HG03064 (cell line): ENCODE data around the gene DTHD1.

ENCODE experiments used
- ATAC-seq: cut with Tn5 transposase; IDR thresholded peaks from one replicate; pipeline ENCODE4 v1.9.1; 2021; ENCODE audit warnings: low read depth; ENCODE audit not compliant: unreplicated experiment

Gene DTHD1

DNA sequence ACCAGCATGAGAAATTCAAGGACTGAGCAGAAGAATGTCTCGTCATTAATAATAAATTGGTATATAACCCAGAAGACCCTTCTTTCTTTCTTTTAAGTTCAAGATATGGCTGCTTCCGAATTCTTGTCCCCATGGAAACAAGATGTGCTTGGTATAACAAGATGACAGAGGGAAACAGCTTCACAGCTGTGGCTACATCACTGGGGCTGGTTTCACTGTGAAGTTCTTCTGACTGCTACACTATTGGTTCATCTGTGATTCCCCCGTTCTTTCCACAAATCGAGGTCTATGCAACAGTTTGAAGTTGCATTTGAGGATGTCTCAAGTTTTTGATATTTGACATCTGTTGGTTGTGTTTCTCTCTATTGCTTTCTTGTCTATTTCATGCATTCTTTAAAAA is 12.3 kb upstream of the DTHD1 start:
- no peak for ATAC-seq

DNA sequence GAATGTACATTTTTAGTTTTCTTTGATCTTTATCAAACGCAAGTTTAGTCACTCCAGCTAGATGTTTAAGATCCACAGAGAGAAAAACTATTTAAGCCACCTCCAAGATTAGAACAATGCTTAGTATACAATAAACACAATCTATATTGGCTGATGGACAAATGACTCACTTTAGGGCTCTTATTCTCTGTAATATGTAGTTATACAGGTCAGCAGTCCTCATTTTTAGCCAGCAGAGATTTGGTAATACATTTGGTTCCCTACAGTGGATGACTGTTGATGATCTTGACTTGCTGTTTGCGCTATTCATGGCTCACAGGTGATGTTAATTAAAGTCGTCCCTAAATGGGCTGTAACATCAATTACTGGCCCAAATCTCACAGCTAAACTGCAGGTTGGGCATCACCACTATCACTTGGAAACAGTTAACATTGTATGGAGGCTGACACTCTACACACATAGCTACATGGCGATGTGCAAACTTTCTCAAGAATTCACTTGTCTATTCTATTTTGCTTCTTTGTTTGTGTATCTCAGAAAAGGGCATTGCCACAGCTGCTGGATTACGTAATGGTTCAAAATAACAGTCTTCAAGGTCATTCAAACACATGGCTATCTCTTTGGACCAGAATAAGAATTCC is 11.8 kb upstream of the DTHD1 start:
- no peak for ATAC-seq

DNA sequence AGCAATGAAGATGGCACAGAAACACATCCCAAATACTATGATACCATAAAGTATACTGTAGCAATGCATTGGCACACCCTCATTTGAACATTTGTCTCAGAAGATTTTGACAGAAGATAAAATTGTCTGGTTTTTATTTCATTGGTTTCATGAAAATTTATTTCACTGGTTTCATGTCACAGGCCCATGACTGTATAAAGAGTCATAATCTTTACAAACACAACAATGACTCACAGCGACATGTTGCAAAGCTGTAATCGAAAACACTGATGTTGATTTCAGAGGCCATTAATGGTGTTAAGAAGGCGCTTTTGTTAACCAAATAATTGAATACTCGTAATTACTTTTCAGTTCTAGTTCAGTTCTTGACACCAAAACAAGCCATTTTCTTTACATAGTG is 8.1 kb upstream of the DTHD1 start:
- ATAC-seq: no peak

DNA sequence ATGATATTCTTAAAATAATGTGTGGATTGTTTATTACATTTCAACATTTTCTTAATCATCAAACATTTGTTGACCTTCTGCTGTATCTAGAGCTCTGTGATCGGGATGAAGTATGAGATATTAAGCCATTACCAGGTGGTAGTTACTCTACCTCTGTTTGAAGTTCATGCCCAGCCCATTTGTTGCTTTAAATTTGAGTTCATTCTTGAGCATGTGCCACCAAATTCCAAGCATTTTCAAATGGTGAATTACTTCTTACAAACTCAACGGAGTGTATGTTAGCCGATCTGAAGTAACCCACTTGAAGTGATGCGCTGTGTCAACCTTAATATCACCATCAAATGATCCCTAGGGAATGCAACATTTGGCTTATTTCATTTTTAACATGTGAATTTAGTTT is 7.3 kb upstream of the DTHD1 start:
- no peak for ATAC-seq

DNA sequence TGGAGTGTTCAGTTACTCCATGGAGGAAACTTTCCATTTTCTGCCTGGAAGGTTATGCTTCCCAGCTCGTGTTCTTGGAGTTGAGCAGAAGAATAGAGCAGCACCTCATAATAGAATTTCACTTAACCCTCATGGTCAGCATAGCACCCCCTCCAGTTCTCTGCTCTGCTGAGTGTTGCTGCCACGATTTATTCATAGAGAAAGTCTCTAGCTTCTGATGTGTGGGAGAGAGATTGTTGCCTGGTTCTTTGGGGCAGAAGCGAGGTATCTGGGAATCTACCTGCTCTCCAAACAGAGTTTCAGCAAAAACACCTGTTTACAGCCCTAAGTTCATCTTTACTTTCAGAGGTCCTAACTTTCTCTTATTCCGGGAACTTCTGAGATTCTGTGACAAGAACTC is 3.9 kb upstream of the DTHD1 start:
- ATAC-seq: no peak

DNA sequence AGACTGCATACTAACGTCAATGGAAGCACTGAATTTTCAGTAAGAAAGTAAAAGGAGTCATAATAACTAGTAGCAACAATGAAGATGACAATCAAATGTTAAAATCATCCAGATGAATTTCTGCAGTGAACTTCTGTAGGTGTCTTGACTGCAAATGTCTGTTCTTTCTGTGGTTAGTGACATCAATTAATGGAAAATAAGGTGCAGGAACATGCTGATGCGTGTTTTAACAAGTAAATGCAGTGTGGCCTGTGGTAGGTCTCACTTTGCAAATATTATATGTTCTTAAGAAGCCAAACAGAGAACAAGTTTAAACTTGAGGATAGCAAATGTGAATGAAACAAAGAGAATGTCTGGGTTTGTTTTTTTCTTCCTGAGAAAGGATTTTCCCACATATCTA is 2.6 kb upstream of the DTHD1 start:
- no peak for ATAC-seq

DNA sequence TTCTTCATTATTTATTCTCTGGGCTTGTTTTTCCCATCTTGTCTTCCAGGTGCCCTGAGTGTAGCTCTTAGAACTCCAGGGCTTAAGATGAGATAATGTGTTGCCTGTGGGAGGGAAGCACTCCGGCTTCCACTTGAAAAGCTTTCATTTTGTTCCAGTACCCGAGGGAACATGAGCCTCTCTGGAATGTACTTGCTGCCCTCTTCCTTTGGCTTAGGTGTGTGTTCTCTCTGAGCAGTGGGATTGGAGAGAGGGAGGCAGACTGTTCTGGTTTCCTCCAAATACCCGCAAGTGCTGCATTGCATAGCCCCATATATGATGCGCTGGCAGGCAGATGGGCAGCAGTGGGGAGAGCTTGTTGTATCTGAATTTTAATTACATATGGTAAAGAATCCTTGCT is 861 bp upstream of the DTHD1 start:
- ATAC-seq: no peak

DNA sequence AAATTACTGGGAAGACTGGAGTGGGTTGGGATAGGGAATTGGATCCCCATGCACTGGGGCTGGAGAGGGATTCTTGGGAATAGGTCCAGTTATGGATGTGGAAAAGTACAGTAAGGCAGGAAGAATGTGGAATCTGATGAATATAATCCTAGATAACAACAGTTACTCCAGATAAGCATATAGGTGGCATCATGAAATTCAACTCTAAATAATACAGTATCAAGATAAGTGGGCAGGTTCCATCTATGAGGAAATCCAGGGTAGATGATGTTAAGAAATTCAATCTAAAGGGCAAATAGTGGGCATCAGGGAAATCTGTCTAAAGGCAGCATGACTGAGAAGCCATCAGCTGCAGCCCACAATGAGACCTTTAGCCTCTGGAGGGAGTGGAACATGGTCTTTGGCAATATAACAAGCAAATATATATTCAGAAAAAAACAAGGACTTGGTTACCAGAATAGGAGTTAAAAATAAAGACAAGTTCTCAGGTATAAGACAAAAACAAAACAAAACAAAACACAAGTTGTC is 1.2 kb downstream of the DTHD1 start:
- ATAC-seq: no peak

DNA sequence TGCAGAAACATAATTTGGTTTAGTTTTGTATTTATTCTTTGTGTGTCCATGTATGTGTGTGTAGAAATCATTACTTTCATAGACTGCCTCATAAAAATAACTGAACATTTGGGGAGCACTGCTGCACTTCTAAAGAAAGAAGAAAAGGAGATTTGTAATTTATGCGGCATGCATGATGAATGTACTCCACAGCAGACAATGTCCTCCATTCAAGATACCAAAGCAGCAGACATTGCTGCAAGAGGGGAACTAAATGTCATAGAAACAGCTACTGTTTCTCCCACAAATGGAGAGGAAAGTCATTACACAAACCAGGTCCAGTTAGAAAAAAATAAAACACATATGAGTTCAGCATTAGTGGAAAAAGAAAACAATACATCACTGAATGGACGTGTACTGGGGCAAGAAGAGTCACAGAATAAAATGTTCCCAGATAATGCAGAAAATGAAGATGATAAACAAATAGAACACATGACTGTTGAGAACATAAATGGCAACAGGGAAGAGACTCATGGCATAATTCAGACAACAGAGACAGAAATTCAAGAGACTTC is 2.6 kb downstream of the DTHD1 start:
- no peak for ATAC-seq

DNA sequence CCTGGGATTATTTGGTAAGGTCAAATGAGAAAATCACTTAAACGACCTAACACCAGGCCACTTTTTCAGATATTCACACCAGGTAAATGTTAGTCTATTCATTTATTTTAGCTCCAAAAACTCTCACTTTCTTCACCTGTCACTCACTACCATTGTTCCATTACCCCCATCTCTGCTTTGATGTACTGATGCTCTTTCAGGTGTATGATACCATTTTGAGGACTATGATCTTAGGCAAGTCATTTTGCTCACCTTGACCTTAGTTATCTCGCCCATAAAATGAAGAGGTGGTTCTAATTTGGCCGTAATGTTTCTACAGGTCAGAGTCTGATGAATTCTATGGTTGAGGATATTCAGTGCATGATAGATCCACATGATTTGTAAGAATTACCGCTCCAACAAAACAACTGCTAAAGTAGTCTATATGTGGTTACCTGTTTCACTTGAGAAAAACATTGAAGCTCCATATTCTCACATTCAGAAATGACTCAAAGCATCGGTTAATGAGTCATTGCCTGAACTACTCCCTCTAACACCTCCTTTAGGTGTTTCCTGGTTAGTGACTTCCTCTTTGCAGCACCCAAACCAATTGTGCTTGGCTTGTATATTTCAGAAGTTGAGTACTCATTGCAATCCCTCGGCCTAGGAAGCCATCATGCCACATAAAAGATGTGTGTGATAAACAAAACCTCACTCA is 4.5 kb downstream of the DTHD1 start:
- ATAC-seq: peak; percentile 97

DNA sequence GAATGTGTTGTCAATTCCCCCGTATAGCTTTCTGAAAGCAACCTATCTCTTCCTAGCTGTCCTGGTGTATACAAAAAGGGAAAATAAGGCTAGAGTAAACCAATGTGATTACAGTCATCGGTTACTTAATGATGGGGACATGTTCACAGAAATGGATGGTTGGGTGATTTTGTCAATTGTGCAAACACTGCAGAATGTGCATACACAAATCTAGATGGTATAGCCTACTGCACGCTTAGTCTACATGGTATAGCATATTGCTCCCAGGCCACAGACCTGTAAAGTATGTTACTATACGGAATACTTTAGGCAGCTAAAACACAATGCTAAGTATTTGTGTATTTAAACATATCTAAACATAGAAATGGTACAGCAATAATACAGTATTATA is 5.1 kb downstream of the DTHD1 start:
- ATAC-seq: peak; percentile 22

DNA sequence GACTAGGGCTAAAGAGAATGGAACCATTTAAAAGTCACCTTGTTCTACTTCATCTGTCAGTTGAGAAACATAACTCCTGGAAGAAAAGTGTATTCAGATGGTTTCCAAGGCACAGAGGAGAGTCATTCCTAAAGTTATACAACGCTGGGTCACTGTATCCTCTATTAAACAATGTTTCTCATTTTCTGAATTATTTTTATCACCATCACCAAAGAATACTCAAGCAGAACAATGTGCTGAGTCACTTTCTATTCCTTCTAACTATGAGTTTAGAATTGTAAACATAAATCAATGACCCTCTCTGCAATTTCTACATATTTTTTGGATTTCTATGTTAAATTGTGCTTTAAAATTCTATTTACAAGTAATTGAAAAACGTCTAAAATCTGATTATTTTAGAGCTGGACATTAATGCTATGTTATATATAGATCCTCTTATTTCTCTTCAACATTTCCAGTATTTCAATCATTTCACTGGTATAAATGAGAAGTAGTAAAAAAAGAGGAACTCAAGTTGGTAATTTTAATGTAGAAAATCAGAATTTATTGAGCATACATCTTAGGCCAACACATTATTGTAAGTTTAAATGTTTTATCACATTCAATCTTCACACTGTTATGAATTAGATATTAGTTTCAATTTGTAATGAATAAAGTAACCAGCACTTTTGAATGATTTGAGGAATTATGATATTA is 7.5 kb downstream of the DTHD1 start:
- no peak for ATAC-seq

DNA sequence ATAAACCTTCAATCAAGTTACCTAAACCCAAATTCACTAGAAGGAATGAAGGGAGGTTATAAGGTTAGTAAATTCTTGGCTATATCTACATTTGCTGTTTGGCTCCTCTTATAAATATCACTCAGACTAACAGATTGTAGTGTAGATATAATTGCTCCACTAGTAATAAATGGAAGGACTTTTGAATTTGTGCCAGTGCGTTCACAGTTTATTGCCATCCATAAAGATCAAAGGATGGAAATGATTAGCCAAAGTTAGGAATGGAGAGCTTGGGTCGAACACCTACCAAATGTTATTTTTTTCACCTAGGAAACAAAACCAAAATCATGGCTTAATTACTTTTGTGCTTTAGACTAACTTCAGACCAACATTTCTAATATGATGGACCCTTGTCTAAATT is 9.2 kb downstream of the DTHD1 start:
- ATAC-seq: no peak

DNA sequence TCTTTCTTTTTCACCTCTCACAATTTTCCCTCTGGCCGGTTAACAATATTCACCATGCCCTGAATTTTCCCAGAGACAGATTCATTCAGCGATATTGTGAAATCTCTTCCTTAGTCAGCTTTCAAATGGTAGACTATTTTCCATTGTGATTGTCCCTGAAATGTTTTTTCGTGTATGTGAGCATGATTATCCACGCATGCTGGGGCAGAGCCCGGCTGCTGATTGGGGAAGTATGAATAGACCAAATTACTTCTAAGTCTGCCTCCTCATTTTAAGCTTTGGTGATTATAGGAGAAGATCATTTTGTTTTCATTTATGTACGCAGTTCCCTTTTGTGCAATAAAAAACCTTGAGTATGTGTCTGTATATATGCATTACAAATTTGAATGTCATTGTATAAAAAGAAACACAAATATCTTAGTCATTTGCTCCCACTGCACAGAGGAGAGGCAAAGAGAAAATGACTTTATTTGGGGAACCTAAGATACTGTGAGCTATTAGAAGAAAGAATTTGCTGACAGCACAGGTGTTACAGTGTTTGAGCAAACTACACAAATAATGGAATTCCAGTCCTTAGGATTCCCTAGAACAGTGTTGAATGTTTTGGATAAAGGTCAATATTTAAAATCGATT is 11.3 kb downstream of the DTHD1 start:
- no peak for ATAC-seq

DNA sequence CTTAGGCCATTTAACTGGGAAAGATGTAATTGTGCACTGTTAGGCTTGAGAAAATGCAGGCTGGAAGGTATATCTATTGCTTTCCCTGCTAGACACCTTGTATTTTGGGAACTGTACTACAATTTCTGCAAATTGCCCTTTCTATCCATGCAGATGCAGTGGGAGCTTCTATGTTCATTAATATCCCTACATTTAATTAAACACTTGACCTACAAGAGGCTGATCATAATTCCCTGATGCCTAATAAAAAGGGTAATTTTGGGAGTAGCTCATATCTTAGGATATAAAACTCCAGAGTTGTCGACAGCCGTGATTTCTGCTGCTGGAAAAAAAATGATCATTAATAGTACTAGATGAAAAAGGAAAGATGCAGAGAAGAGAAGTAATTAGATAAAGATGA is 19.7 kb downstream of the DTHD1 start:
- no peak for ATAC-seq

DNA sequence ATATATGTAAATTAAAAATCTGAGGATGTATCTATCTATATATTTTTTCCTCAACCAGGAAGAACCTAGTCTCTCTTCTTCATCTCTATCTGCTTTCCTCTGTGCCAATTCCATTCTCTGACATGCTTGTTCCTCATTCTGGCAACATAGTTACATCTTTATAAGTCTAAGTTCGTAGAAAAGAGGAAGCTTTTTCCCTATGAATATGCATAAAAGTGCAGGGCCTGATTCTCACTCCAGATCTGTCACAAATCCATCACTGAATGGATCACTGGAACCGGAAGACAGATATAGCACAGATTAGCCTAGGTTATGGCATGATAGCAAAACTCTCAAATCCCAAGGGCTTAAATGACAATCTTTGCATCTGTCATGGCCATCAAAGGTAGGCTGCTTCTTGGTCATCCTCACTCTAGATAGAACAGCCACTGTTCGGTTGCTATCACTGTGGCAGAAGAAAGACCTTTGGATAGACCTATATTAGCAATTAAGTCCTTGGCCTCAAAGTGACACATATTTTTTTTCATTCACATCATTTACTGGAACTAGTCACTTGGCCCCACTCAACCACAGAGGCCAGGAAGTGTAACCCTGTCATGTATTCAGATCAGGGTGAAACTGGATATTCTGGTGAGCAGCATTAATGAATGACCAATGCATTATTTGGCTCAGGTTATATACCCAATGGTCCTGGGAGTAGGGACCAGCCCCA is 22.2 kb downstream of the DTHD1 start:
- peak; percentile 92 for ATAC-seq

DNA sequence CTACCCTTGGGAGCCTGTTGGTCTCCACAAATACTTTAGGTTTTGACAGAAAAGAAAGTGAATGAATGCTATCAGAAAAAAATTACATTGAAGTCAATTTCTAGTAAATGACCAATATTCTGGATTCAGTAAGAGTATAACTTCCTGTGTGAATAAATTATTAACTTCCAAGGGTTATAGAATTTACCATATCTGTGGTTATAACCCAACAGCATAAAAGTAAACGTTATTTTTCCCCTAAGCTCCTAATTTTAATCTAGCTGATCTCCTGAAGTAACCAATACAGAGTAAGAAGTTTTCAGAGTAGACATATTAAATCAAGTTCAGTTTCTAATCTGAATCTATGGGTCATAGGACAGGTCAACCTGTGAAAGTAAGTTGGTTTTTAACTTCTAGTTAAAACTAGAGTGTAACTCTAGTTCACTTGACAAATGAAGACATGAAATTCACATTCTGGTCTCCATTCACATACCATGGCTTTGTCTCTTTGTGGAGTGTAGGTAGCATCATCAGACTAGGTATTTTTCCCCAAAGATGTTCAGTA is 22.8 kb downstream of the DTHD1 start:
- ATAC-seq: peak; percentile 37

DNA sequence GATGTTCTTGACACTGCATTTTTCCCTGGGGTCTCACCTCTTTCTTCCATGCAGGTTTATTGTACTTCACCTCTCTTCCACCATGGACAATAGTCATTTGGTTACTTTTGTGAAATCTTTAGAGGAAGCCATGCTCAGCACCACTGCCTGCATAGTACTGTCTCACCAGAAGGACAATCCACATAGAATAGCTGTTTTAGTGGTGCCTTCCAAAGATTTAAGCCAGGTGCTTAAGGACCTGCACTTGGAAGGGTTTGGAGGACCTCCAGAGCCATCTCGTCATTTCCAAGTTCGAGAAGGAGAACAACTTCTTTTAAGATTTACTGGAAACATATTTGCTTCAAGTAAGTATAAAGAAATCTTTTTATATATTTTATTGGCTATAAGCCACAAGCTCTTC is 26.7 kb downstream of the DTHD1 start:
- ATAC-seq: no peak

DNA sequence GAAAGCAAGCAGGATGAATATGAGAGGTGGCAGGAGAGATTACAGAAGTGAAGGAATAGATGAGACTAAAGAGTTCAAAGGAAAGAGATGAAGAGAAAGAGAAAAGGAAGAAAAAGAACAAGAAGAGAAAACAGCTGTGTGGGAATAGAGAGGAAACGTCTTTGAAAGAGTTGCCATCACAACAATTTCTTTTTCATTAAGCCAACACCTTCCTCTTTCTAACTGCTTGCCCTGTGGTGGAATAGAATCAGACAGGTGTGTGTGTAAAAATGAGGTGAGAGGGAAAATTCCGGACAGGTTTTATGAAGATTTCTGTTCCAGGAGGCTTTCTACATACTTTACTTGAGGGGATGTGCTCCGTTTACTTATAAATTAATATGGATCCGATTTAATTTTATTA is 28.8 kb downstream of the DTHD1 start:
- no peak for ATAC-seq

DNA sequence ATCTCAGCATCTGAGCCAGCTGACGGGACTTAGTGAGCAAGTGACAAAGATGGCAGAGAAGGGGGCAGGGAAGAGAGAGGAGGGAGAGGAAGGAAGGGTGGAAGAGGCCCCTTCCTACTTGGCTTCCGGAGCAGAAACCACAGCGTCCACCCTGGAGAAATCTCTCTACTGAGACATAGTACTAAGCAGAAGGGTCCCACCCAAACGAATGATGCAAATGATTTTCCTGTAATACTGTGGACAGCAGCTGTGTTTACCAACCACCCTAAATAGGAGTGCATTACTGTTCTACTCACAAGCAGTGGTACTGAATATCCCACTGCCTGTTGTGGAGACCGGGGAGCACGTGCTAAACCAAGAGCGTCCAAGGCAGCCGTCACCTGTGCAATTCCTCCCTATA is 29.4 kb downstream of the DTHD1 start:
- peak; percentile 70 for ATAC-seq
